NT2/D1 (cell line): Measurements from ENCODE around the gene LRP5.
A peak's percentile ranks its signal among the peaks of the same experiment; 100 is the strongest.

ENCODE experiments used
- DNase-seq: peaks from one replicate; pipeline ENCODE4 v3.0.0-alpha.2; 2011; ENCODE audit warnings: low read depth, low spot score
- H3K27me3 ChIP-seq: 2 replicates; pipeline ENCODE4 v1.6.0; 2011; ENCODE audit warnings: mild to moderate bottlenecking; ENCODE audit not compliant: insufficient read length, insufficient read depth
- H3K36me3 ChIP-seq: 2 replicates; pipeline ENCODE4 v1.6.1; 2011; ENCODE audit warnings: mild to moderate bottlenecking, low read length, mixed read lengths; ENCODE audit not compliant: insufficient read depth, insufficient read length
- H3K4me1 ChIP-seq: 2 replicates; pipeline ENCODE4 v1.5.1; 2011; ENCODE audit not compliant: insufficient read depth, insufficient read length
- H3K4me3 ChIP-seq: 2 replicates; pipeline ENCODE4 v1.5.1; 2011; ENCODE audit warnings: low read depth; ENCODE audit not compliant: insufficient read length
- H3K9ac ChIP-seq: 2 replicates; pipeline ENCODE4 v1.6.0; 2011; ENCODE audit warnings: low read depth; ENCODE audit not compliant: insufficient read length
- H3K9me3 ChIP-seq: 2 replicates; pipeline ENCODE4 v1.5.1; 2011; ENCODE audit warnings: mild to moderate bottlenecking, low read length; ENCODE audit not compliant: insufficient read depth
- SUZ12 ChIP-seq: IDR thresholded peaks from 2 replicates; pipeline ENCODE4 v1.6.1; 2011; ENCODE audit not compliant: insufficient read length, insufficient read depth; ENCODE audit errors: extremely low read depth
- YY1 ChIP-seq: IDR thresholded peaks from 2 replicates; pipeline ENCODE4 v1.6.1; 2011; ENCODE audit not compliant: insufficient read length, insufficient read depth
- ZNF274 ChIP-seq: IDR thresholded peaks from 2 replicates; pipeline ENCODE4 v1.6.1; 2011; ENCODE audit warnings: mild to moderate bottlenecking, low read depth, low read length

Gene LRP5

DNA sequence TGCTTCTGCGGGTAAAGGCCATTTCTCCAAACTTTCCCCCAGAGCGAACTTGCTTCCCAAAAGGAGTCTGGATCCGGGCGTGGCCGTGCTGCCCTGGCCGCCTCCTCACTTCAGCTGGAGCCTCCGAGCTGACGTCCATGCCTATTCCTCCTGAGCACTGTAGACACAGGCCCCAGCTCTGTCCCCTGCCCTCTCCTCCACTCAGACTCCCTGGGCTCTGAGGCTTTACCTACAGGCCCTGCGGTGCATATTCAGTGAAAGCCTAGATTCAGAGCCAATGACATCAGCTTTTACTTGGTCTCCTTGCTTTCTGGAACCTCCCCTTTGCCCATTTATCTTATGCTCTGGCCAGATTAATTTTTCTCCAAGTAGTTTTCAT, 9.7 kb downstream of the LRP5 start:
- Histone ChIP-seq H3K36me3 (peaks cover 10% of the 10 kb centered on the region), H3K27me3 (no peaks in the 10 kb centered on the region), H3K9me3 (peaks cover 10% of the 10 kb centered on the region), H3K4me3 (no peak overlapping the region), H3K9ac (no peak overlapping the region), H3K4me1 (peaks cover 26% of the 10 kb centered on the region)
- no peak for DNase-seq
- TF ChIP-seq YY1 (no peak), ZNF274 (no peak), SUZ12 (no peak)

DNA sequence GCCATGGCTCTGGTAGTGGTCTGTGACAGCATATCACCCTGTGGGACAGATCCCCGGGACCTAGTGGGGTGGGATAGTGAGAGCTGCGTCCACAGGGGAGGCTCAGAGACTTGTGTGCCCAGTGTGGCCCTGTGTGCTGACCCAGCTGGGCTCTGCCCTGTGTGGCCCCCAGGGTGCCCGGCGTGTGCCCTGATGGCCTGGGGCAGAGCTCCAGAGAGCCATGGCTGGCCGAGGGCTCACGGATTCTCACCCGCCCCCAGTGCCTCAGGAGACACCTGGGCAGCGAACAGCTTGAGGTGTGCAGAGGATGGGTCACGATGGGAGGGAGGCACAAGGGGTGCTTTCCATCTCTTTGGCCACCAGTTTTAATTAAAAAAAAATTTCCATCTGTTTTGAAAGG, 11.8 kb downstream of the LRP5 start:
- peaks cover 37% of the 10 kb centered on the region for H3K4me1 ChIP-seq
- H3K9me3 ChIP-seq, result peaks cover 10% of the 10 kb centered on the region
- TF ChIP-seq SUZ12 (no peak), ZNF274 (no peak), YY1 (no peak)
- H3K4me3 ChIP-seq, result no peak overlapping the region
- DNase-seq, result no peak
- no peaks in the 10 kb centered on the region for H3K27me3 ChIP-seq
- H3K9ac ChIP-seq, result no peak overlapping the region
- peaks cover 12% of the 10 kb centered on the region for H3K36me3 ChIP-seq

DNA sequence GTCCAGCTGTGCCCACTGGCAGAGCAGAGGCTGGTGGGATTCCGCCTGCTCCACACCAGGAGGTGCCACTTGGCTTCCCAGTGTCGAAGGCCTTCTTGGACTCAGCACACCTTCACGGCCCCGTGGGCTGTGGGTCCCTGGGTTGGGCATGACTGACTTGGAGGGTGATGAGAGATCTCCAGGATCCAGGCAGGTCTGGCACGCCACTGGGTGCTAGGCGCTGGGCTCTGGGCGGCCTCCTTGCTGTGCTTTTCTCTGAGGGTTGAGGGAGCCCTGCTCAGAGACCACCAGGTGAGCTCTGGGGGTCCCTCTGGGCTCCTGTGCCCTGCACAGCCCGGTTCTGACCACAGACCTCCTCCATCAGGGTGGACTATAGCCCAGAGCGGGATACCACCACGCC, 12.3 kb downstream of the LRP5 start:
- H3K27me3 ChIP-seq, result no peaks in the 10 kb centered on the region
- peaks cover 15% of the 10 kb centered on the region for H3K36me3 ChIP-seq
- TF ChIP-seq YY1, result no peak
- no peak for TF ChIP-seq SUZ12
- no peak for TF ChIP-seq ZNF274
- H3K4me1 ChIP-seq, result peaks cover 37% of the 10 kb centered on the region
- peaks cover 10% of the 10 kb centered on the region for H3K9me3 ChIP-seq
- DNase-seq, result no peak
- H3K4me3 ChIP-seq, result no peak overlapping the region
- H3K9ac ChIP-seq, result no peak overlapping the region

DNA sequence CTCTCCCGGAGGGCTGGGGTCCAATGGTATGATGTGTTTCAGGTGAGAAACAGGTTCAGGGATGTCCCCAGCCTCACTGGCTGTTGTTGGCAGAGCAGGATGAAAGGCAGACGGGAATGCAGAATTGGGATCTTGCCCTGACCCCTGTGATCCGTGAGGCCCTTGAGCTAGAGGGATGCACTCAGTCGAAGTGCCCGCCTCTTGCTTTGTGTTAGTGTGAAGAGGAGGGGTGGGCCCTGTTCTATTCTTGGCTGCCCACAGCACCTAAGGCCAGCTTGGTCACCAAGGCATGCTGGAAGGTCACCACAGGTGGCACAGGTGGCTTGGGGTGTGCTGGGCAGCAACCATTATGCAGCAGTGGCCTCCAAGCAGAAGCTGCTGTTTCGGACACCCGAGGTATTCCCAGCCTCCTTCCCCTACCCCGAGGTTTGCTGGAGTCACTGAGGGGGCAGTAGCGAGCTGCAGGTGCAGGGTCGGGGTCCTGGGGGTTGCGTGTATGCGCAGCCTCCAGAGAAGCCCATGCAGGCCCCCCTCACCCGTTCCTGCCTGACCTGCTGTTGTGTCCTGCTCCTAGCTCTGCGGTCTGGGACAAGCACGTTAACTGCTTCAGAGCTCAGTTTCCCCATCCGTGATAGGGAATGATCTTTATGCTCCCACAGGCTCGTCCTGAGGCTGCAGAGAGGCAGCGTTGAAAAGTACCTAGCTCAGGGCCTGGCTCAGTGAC, 13.0 kb downstream of the LRP5 start:
- Histone ChIP-seq H3K36me3 (peaks cover 15% of the 10 kb centered on the region), H3K9me3 (peaks cover 10% of the 10 kb centered on the region), H3K4me1 (peaks cover 42% of the 10 kb centered on the region), H3K9ac (peak overlapping the region; percentile 16), H3K27me3 (no peaks in the 10 kb centered on the region), H3K4me3 (no peak overlapping the region)
- TF ChIP-seq YY1, result no peak
- TF ChIP-seq ZNF274, result no peak
- TF ChIP-seq SUZ12, result no peak
- no peak for DNase-seq

DNA sequence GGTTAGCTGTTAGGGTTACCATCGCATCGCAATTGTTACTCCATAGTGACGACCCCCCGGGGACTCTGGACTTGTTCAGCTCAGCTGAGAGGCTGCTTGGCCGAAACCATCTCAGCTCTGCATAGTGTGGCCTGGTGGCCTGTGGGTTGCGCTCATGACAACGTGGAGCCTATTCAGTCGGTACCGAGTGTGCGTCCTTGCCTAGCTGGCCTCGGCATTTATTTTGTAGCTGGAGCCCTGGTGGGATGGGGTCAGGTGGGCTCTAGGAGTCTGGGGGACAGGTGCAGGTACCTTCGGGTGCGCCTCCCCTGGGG, 13.5 kb downstream of the LRP5 start:
- Histone ChIP-seq H3K36me3 (peaks cover 15% of the 10 kb centered on the region), H3K9me3 (peaks cover 5% of the 10 kb centered on the region), H3K9ac (no peak overlapping the region), H3K27me3 (no peaks in the 10 kb centered on the region), H3K4me1 (peaks cover 47% of the 10 kb centered on the region), H3K4me3 (no peak overlapping the region)
- DNase-seq, result no peak
- TF ChIP-seq YY1, result no peak
- no peak for TF ChIP-seq ZNF274
- no peak for TF ChIP-seq SUZ12

DNA sequence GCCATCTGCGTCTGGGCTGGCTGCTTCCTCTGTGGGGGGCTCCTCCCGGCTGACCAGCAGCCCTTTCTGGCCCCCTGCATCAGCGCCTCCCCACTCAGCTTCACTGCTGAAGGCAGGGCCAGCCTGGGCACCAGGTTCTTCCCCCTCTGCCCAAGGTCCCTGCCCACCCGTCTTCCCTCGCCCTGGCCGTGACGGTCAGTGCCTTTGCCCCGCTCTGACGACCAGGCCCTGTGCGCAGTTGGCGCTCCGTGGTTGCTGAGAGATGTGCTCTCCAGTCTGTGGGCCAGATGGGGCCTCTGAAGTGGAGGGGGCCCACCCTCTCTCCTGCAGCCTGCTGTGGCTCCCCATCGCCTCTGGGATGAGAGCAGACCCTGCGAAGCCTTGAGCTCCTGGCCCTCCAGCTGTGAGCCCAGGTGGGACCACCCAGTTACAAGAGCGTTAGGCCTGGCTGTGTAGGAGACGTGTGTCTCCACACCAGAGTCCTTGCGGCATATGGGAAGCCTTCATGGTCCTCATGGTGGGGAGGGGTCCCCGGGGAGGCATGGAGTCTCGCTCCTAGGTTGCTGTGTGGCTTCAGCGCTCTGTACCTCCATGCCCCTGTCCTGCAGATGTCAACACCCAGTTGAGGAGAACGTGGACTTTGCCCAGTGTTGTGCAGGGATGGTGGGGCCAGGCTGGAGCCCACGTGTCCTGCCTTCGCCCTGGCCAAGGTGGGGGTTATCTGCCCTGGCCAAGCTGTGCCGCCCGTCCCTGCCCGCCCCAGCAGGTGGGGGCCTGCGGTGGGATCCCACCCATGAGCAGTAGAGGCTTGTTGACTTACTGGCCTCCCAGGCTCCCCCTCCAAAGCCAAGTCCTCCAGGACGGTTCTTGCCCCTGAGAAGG, 14.2 kb downstream of the LRP5 start:
- DNase-seq, result no peak
- H3K4me1 ChIP-seq, result peaks cover 49% of the 10 kb centered on the region

DNA sequence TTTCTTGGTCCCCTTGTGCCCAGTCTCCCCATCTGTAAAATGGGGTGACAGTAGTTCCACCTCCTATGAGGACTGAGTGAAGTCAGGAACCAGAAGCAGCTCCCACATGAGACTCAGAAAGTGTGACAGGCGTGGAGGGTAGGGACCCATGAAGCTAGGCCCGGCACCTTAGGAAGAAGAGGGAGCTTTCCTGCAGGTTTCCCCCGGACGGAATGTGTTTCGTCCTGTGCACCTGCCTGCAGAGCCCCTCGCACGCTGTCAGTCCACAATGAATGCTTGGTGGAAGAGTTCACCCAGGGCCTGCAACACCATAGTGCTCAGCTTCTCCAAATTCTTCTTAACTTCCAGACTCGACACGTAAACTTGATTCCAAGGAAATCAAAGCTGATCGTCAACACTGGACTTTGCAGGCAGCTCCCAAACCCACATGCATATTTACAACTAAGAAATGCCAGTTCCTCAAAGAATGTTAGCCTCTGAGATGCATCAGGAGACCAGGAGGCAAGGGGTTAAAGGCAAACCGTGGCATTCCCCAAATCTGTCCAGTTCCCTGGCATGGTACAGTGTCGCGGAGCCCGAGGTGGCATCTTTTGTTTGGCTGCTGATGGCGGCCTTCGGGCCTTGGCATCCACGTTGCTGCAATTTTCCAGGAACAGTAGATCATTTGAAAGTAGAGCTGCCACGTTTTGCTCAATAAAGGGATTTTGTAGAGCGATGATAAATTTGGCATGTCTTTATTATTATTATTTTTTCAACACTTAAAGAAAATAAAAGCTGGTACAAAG, 15.4 kb downstream of the LRP5 start:
- H3K4me1 ChIP-seq, result peaks cover 47% of the 10 kb centered on the region
- H3K4me3 ChIP-seq, result no peak overlapping the region
- peak overlapping the region; percentile 59 for H3K9ac ChIP-seq
- no peaks in the 10 kb centered on the region for H3K27me3 ChIP-seq
- TF ChIP-seq SUZ12 (no peak), ZNF274 (no peak), YY1 (no peak)
- DNase-seq, result no peak
- peaks cover 11% of the 10 kb centered on the region for H3K36me3 ChIP-seq
- H3K9me3 ChIP-seq, result no peaks in the 10 kb centered on the region

More for the DNA sequence above, 14.2 kb downstream of the LRP5 start:
- H3K36me3 ChIP-seq, result peaks cover 11% of the 10 kb centered on the region
- H3K9ac ChIP-seq, result peak overlapping the region; percentile 39
- TF ChIP-seq SUZ12, result no peak
- TF ChIP-seq ZNF274, result no peak
- no peak for TF ChIP-seq YY1
- H3K27me3 ChIP-seq, result no peaks in the 10 kb centered on the region
- H3K4me3 ChIP-seq, result no peak overlapping the region
- no peaks in the 10 kb centered on the region for H3K9me3 ChIP-seq
